Endodermal cell (in vitro differentiated cells): Measurements from ENCODE around the gene MRPL51. TPM values are rescaled to one million over a fixed set of nuclear protein-coding genes. Genes with fewer than 3 reads are reported as not detected.

Experiments used
- DNase-seq: peaks from one replicate; pipeline ENCODE4 v3.0.0-alpha.2; 2017
- H3K27ac ChIP-seq: 2 replicates; pipeline ENCODE4 v1.5.1; 2013; ENCODE audit warnings: mild to moderate bottlenecking, low read depth, low read length, moderate library complexity
- H3K27me3 ChIP-seq: 2 replicates; pipeline ENCODE4 v1.6.1; 2013; ENCODE audit warnings: mild to moderate bottlenecking, low read length, moderate library complexity; ENCODE audit not compliant: insufficient read depth, control insufficient read depth, poor library complexity, severe bottlenecking
- H3K36me3 ChIP-seq: 2 replicates; pipeline ENCODE4 v1.7.0; 2013; ENCODE audit warnings: mild to moderate bottlenecking, low read length, moderate library complexity; ENCODE audit not compliant: control insufficient read depth, insufficient read depth
- H3K4me1 ChIP-seq: one replicate; pipeline ENCODE4 v1.7.0; 2013; ENCODE audit warnings: low read length; ENCODE audit not compliant: control insufficient read depth, insufficient read depth
- H3K4me3 ChIP-seq: 2 replicates; pipeline ENCODE4 v1.5.1; 2013; ENCODE audit warnings: mild to moderate bottlenecking, low read length, moderate library complexity
- H3K9ac ChIP-seq: 2 replicates; pipeline ENCODE4 v1.6.1; 2013; ENCODE audit warnings: mild to moderate bottlenecking, low read length, moderate library complexity; ENCODE audit not compliant: poor library complexity, severe bottlenecking; ENCODE audit errors: extremely low read depth
- H3K9me3 ChIP-seq: 2 replicates; pipeline ENCODE4 v1.6.1; 2013; ENCODE audit warnings: mild to moderate bottlenecking, low read length, moderate library complexity; ENCODE audit not compliant: control insufficient read depth
- H3K27ac Mint-ChIP-seq: 2 replicates; pipeline ENCODE4 v1.8.0; 2020; ENCODE audit warnings: mixed read lengths
- H3K27me3 Mint-ChIP-seq: 2 replicates; pipeline ENCODE4 v1.8.0; 2021; ENCODE audit warnings: mild to moderate bottlenecking, mixed read lengths; ENCODE audit not compliant: insufficient read depth
- H3K36me3 Mint-ChIP-seq: 2 replicates; pipeline ENCODE4 v1.8.0; 2020; ENCODE audit warnings: low read depth, mixed read lengths
- H3K4me1 Mint-ChIP-seq: 2 replicates; pipeline ENCODE4 v1.8.0; 2020; ENCODE audit warnings: mixed read lengths
- H3K4me3 Mint-ChIP-seq: 2 replicates; pipeline ENCODE4 v1.8.0; 2020; ENCODE audit warnings: mild to moderate bottlenecking, moderate library complexity, mixed read lengths
- H3K9me3 Mint-ChIP-seq: 2 replicates; pipeline ENCODE4 v1.8.0; 2020; ENCODE audit warnings: mild to moderate bottlenecking, mixed read lengths
- WGBS, 2 experiments: methylation state at CpG; one replicate each; pipeline versions ENCODE4 v1.1.5 to v1.1.7; 2013; ENCODE audit warnings: missing lambda C conversion rate in 2 of 2, mixed read lengths in 1 of 2; ENCODE audit not compliant: insufficient coverage in 1 of 2, insufficient read length in 1 of 2; 5-methylcytosine and 5-hydroxymethylcytosine counted together
- total RNA-seq, 2 donors: library from RNA; stranded (reverse); fragmentation: NEBNext Ultra II Directional in 1 of 2; extraction: Animal tissue kit (Norgen Biotek cat#: 25700) in 1 of 2; gene quantifications; 2 replicates in 1 of 2; 3 replicates in 1 of 2; pipeline ENCODE4 v1.2.1, GENCODE V29; 2021
- TF ChIP-seq, protein P1 (sequence below): fragments of 200-600 bp; sonication (generic); conservative IDR thresholded peaks from 2 replicates; pipeline ENCODE4 v1.5.0; 2021; ENCODE audit warnings: antibody characterized with exemption, mild to moderate bottlenecking

MRPL51 gene
- total RNA-seq, 2 donors from 2014 or later, result 196 to 450 TPM

GRCh38 chr12:6533653-6533922 lies 40.5 kb upstream of the MRPL51 start:
- H3K27ac ChIP-seq, result peak overlapping the region; percentile 92
- H3K36me3 Mint-ChIP-seq, result peaks cover 73% of the 10 kb centered on the region
- no peaks in the 10 kb centered on the region for H3K9me3 ChIP-seq
- no peaks in the 10 kb centered on the region for H3K9me3 Mint-ChIP-seq
- H3K27me3 ChIP-seq, result no peaks in the 10 kb centered on the region
- 0 to 11% methylated on average over 1 to 9 of the region's 9 CpGs for WGBS, 2 experiments
- peak overlapping the region; percentile 94 for H3K27ac Mint-ChIP-seq
- TF ChIP-seq, protein P1, sequence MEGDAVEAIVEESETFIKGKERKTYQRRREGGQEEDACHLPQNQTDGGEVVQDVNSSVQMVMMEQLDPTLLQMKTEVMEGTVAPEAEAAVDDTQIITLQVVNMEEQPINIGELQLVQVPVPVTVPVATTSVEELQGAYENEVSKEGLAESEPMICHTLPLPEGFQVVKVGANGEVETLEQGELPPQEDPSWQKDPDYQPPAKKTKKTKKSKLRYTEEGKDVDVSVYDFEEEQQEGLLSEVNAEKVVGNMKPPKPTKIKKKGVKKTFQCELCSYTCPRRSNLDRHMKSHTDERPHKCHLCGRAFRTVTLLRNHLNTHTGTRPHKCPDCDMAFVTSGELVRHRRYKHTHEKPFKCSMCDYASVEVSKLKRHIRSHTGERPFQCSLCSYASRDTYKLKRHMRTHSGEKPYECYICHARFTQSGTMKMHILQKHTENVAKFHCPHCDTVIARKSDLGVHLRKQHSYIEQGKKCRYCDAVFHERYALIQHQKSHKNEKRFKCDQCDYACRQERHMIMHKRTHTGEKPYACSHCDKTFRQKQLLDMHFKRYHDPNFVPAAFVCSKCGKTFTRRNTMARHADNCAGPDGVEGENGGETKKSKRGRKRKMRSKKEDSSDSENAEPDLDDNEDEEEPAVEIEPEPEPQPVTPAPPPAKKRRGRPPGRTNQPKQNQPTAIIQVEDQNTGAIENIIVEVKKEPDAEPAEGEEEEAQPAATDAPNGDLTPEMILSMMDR, result no peak
- peaks cover 70% of the 10 kb centered on the region for H3K36me3 ChIP-seq
- no peaks in the 10 kb centered on the region for H3K27me3 Mint-ChIP-seq
- peak overlapping the region; percentile 95 for H3K4me3 ChIP-seq
- H3K4me1 Mint-ChIP-seq, result peaks cover 32% of the 10 kb centered on the region
- peak overlapping the region; percentile 96 for H3K9ac ChIP-seq
- H3K4me1 ChIP-seq, result peaks cover 3% of the 10 kb centered on the region
- H3K4me3 Mint-ChIP-seq, result peak overlapping the region; percentile 96
- no peak for DNase-seq

GRCh38 chr12:6532927-6533652 lies 40.0 kb upstream of the MRPL51 start:
- no peaks in the 10 kb centered on the region for H3K27me3 Mint-ChIP-seq
- WGBS, 2 experiments, result 6 to 22% methylated on average over 3 to 14 of the region's 14 CpGs

GRCh38 chr12:6532051-6532926 lies 39.2 kb upstream of the MRPL51 start:
- H3K9ac ChIP-seq, result peak overlapping the region; percentile 96
- Mint-ChIP-seq H3K27me3 (no peaks in the 10 kb centered on the region), H3K9me3 (no peaks in the 10 kb centered on the region), H3K4me3 (peak overlapping the region; percentile 96), H3K36me3 (peaks cover 73% of the 10 kb centered on the region), H3K4me1 (peaks cover 27% of the 10 kb centered on the region), H3K27ac (peak overlapping the region; percentile 94)
- no peaks in the 10 kb centered on the region for H3K27me3 ChIP-seq
- H3K4me3 ChIP-seq, result peak overlapping the region; percentile 95
- 32 to 53% methylated on average over 10 to 20 of the region's 20 CpGs for WGBS, 2 experiments
- DNase-seq, result peak; percentile 89
- peaks cover 71% of the 10 kb centered on the region for H3K36me3 ChIP-seq
- TF ChIP-seq, protein P1, result no peak
- H3K9me3 ChIP-seq, result no peaks in the 10 kb centered on the region
- peak overlapping the region; percentile 92 for H3K27ac ChIP-seq
- H3K4me1 ChIP-seq, result peaks cover 3% of the 10 kb centered on the region

More at GRCh38 chr12:6532927-6533652, 40.0 kb upstream of the MRPL51 start:
- Histone ChIP-seq H3K9me3 (no peaks in the 10 kb centered on the region), H3K27me3 (no peaks in the 10 kb centered on the region), H3K4me1 (peaks cover 3% of the 10 kb centered on the region), H3K27ac (peak overlapping the region; percentile 92), H3K4me3 (peak overlapping the region; percentile 95), H3K36me3 (peaks cover 70% of the 10 kb centered on the region), H3K9ac (peak overlapping the region; percentile 96)
- DNase-seq, result peak; percentile 94
- Mint-ChIP-seq H3K9me3 (no peaks in the 10 kb centered on the region), H3K4me3 (peak overlapping the region; percentile 96), H3K4me1 (peaks cover 32% of the 10 kb centered on the region), H3K36me3 (peaks cover 73% of the 10 kb centered on the region), H3K27ac (peak overlapping the region; percentile 94)
- TF ChIP-seq, protein P1, result no peak
